ENCODE results near the gene TSHZ2.

TSHZ2 gene

GRCh38 chr20:53175135-53175780 is 203.1 kb downstream of the TSHZ2 start:
- DNase-seq: no peak

GRCh38 chr20:53176134-53176533 is 204.0 kb downstream of the TSHZ2 start:
- no peak for DNase-seq

- DNase-seq: no peak
Measured at GRCh38 chr20:53177687-53178086, 205.5 kb downstream of the TSHZ2 start.

- no peak for DNase-seq
Measured at GRCh38 chr20:53179749-53180148, 207.6 kb downstream of the TSHZ2 start.

- DNase-seq: no peak
Measured at GRCh38 chr20:53180928-53181362, 208.8 kb downstream of the TSHZ2 start.

GRCh38 chr20:53181866-53182376 is 209.8 kb downstream of the TSHZ2 start:
- no peak for DNase-seq

- no peak for DNase-seq
Measured at GRCh38 chr20:53183181-53183580, 211.0 kb downstream of the TSHZ2 start.

- DNase-seq: no peak
Measured at GRCh38 chr20:53186635-53187034, 214.5 kb downstream of the TSHZ2 start.

- DNase-seq: no peak
Measured at GRCh38 chr20:53187392-53188068, 215.4 kb downstream of the TSHZ2 start.

GRCh38 chr20:53190225-53190624 is 218.1 kb downstream of the TSHZ2 start:
- no peak for DNase-seq

GRCh38 chr20:53191957-53192356 is 219.8 kb downstream of the TSHZ2 start:
- no peak for DNase-seq

GRCh38 chr20:53194306-53195290 is 222.4 kb downstream of the TSHZ2 start:
- no peak for DNase-seq

- no peak for DNase-seq
Measured at GRCh38 chr20:53195876-53196610, 223.9 kb downstream of the TSHZ2 start.

GRCh38 chr20:53201588-53201987 is 229.4 kb downstream of the TSHZ2 start:
- DNase-seq: peak; percentile 34

- no peak for DNase-seq
Measured at GRCh38 chr20:53202777-53203176, 230.6 kb downstream of the TSHZ2 start.

GRCh38 chr20:53205046-53205445 is 232.9 kb downstream of the TSHZ2 start:
- peak; percentile 66 for DNase-seq

- DNase-seq: no peak
Measured at GRCh38 chr20:53208110-53208832, 236.1 kb downstream of the TSHZ2 start.

- no peak for DNase-seq
Measured at GRCh38 chr20:53210041-53210440, 237.9 kb downstream of the TSHZ2 start.

GRCh38 chr20:53210931-53211330 is 238.8 kb downstream of the TSHZ2 start:
- no peak for DNase-seq

- no peak for DNase-seq
Measured at GRCh38 chr20:53212018-53212417, 239.9 kb downstream of the TSHZ2 start.

GRCh38 chr20:53214392-53214791 is 242.2 kb downstream of the TSHZ2 start:
- DNase-seq: no peak

- DNase-seq: peak; percentile 5
Measured at GRCh38 chr20:53215166-53215565, 243.0 kb downstream of the TSHZ2 start.

Data from RPMI8226 (cell line).